ENCODE results near the gene DCAF5. TPM values are rescaled to one million over a fixed set of nuclear protein-coding genes. Genes with fewer than 3 reads are reported as not detected.

Gene DCAF5
- total RNA-seq, 4 donors from 2014 or later = 36.4 to 47.7 (median 40.2) TPM

DNA sequence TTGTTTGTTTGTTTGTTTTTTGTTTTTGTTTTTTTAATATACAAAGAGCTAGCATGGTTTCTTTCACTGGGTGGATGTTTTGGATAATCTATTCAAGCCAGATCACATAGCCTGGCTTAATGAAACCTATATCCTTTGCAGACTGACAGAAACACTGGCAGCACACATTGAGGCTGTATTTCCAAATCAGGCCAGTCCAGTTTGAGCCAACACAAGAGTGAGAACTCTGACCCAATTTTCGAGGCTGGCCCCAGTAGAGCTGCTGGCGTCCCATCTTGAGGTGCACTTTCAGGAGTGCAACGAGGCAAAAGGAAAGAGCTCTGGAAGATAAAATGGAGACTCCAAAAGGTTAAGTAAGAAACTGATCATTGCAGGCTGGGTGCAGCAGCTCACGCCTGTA, 129.9 kb downstream of the DCAF5 start:
- TF ChIP-seq, protein P1, sequence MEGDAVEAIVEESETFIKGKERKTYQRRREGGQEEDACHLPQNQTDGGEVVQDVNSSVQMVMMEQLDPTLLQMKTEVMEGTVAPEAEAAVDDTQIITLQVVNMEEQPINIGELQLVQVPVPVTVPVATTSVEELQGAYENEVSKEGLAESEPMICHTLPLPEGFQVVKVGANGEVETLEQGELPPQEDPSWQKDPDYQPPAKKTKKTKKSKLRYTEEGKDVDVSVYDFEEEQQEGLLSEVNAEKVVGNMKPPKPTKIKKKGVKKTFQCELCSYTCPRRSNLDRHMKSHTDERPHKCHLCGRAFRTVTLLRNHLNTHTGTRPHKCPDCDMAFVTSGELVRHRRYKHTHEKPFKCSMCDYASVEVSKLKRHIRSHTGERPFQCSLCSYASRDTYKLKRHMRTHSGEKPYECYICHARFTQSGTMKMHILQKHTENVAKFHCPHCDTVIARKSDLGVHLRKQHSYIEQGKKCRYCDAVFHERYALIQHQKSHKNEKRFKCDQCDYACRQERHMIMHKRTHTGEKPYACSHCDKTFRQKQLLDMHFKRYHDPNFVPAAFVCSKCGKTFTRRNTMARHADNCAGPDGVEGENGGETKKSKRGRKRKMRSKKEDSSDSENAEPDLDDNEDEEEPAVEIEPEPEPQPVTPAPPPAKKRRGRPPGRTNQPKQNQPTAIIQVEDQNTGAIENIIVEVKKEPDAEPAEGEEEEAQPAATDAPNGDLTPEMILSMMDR (IDR thresholded peaks at IDR 0.05; ENCODE audit: low read depth) = no peak

GRCh38 chr14:69017706-69018105, 135.2 kb downstream of the DCAF5 start:
- TF ChIP-seq, protein P1 (IDR thresholded peaks at IDR 0.05; ENCODE audit: low read depth) = no peak

GRCh38 chr14:69014829-69015259, 138.1 kb downstream of the DCAF5 start:
- TF ChIP-seq, protein P1 (IDR thresholded peaks at IDR 0.05; ENCODE audit: low read depth) = no peak

DNA sequence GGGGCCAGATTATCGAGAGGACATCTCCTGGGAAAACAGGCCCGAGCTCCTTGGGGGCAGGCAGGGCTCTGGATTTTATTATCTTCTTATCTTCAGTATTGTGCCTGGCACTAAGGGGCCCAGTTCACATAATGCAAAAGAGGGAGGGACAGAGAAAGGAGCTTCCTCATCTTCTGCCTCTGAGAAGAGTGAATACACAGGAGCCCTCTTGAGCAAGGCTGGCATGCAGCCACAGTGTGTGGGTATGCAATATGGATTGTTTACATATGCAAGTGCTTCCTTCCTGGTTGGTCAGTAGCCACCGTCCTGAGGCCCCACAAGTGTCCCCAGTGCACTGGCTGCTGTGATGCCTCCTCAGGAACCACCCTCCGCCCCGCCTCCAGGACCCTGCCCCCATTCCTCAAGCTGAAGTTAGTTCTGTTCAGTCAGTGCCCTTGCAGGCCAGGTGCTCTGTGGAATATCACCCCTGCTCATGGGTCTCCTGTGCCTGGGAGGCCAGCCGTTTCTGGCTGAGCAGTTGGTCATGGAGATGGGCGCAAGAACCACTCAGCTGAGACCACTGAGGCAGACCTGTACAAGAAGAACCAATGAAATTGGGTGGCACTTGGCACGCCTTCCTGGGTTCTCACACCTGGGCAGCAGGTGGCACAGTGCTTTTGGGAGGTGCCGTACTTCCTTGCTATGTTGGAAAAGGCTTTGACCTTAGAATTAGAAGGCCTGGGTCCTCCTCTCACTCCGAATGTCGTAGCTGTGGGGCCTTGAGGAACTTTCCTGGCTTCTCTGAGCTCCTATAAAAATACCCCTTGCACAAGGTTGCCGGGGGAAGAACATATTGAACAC, 138.8 kb downstream of the DCAF5 start:
- TF ChIP-seq, protein P1 (IDR thresholded peaks at IDR 0.05; ENCODE audit: low read depth) = no peak

DNA sequence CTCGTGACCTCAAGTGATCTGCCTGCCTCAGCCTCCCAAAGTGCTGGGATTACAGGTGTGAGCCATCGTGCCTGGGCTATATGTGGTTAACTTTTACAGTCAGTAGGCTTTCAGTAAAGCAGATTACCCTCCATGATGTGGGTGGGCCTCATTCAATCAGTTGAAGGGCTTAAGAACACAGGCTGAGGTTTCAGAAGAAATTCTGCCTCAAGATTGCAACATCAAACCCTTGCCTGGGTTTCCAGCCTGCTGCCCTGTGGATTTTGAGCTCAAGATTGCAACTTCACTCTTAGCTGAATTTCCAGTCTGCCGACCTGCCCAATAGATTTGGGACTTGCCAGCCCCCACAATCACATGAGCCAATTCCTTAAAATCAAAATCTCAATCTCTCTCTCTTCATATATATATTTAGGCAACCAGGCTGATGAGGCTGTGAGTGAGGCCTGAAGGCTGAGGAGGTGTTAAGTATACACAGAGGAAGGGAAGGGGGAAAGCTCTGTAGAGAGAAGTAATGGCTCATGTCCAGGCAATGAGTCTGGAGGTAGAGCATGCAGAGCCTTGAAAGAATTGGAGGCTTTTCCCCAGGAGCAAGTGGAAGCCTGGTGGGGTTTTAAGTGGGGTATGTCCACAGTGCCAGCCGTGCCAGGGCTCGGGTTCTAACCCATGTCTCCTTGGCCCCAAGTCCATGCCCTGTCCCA, 140.5 kb downstream of the DCAF5 start:
- TF ChIP-seq, protein P1 (IDR thresholded peaks at IDR 0.05; ENCODE audit: low read depth) = no peak

GRCh38 chr14:69010648-69011047, 142.3 kb downstream of the DCAF5 start:
- TF ChIP-seq, protein P1 (IDR thresholded peaks at IDR 0.05; ENCODE audit: low read depth) = no peak

DNA sequence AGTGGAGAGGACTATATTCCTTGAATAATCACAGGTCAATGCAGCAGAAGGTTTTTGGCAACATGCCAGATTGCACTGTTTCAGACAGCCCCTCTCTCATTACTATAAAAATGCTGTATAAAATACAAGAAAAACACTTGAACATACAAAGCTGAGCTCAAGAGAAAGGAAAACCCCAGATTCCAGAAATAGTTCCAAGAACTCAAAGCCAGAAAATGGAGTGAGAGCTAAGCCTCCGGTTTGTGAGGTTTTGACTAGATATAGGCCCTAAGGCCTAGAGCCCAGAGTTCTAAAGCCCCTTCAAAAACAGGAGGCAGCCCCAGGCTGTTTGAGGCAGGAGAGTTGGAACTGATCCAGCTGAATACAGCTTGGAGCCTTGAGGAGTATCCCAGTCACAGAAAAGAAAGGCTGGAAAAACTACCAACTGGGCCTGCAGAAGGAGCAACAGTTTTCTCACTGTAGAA, 144.5 kb downstream of the DCAF5 start:
- TF ChIP-seq, protein P1 (IDR thresholded peaks at IDR 0.05; ENCODE audit: low read depth) = no peak

Data from subcutaneous adipose tissue (tissue), 4 donors.